Measurements from ENCODE around the gene PLIN3.
"Not testable (repeated sequence)": the region's sequence is repeated elsewhere in the genome, so short reads cannot be mapped to it uniquely, and the experiment has no call there.

The PLIN3 gene

DNA sequence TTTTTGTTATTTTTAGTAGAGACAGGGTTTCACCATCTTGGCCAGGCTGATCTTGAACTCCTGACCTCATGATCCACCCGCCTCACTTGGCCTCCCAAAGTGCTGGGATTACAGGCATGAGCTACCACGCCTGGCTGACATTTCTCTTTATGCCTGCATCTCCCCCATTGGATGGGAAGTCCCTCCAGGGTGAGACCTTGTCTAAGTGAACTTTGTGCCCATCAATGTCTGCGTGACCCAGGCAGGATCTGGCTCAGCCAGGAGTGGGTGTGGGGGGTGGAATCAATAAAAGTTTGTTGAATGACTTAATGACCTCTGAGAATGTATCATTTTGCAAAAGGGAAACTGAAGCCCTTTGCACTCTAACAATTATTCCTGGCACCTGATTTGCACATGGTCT lies 37.0 kb upstream of the PLIN3 start:
- H3K27ac Mint-ChIP-seq = no peak overlapping the region
- H3K9me3 Mint-ChIP-seq = no peaks in the 10 kb centered on the region
- no peak overlapping the region for H3K4me3 Mint-ChIP-seq
- H3K27me3 Mint-ChIP-seq = no peaks in the 10 kb centered on the region
- peaks cover 11% of the 10 kb centered on the region for H3K4me1 Mint-ChIP-seq (ENCODE audit: low read depth)
- H3K36me3 Mint-ChIP-seq (ENCODE audit: low read depth) = no peaks in the 10 kb centered on the region

DNA sequence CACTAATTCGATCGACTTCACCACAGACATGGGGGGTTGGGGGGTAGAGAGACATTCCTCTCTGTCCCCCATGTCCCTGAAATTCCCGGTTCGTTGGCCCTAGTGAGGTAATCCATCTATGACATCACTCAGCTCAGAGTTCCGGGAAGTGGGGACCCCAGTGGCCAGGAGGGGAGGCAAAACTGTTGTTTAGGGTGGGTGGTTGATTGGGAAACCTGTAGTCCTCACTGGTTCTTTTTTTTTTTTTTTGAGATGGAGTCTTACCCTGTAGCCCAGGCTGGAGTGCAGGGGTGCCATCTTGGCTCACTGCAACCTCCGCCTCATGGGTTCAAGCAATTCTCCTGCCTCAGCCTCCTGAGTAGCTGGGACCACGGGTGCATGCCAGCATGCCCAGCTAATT lies 35.3 kb upstream of the PLIN3 start, which contains the start of gene ARRDC5:
Gene ARRDC5, minus strand, starts transcription at position 101 of the 400 bp plus-strand sequence. Its CDS starts 71 bp downstream, at position 30.
- no peaks in the 10 kb centered on the region for H3K27me3 Mint-ChIP-seq
- H3K4me1 Mint-ChIP-seq (ENCODE audit: low read depth) = peaks cover under 1% of the 10 kb centered on the region
- no peaks in the 10 kb centered on the region for H3K36me3 Mint-ChIP-seq (ENCODE audit: low read depth)
- H3K9me3 Mint-ChIP-seq = no peaks in the 10 kb centered on the region
- H3K4me3 Mint-ChIP-seq = no peak within 1 kb of the TSS
- peak within 1 kb of the TSS; percentile 15 for H3K27ac Mint-ChIP-seq

GRCh38 chr19:4900879-4901278 lies 33.4 kb upstream of the PLIN3 start:
- not testable (repeated sequence) for H3K4me1 Mint-ChIP-seq (ENCODE audit: low read depth); H3K9me3 Mint-ChIP-seq; H3K36me3 Mint-ChIP-seq (ENCODE audit: low read depth); H3K4me3 Mint-ChIP-seq; H3K27me3 Mint-ChIP-seq; H3K27ac Mint-ChIP-seq

GRCh38 chr19:4897146-4897545 lies 29.7 kb upstream of the PLIN3 start:
- H3K9me3 Mint-ChIP-seq = no peaks in the 10 kb centered on the region
- H3K4me3 Mint-ChIP-seq = no peak overlapping the region
- no peaks in the 10 kb centered on the region for H3K36me3 Mint-ChIP-seq (ENCODE audit: low read depth)
- H3K27me3 Mint-ChIP-seq = no peaks in the 10 kb centered on the region
- peaks cover 8% of the 10 kb centered on the region for H3K4me1 Mint-ChIP-seq (ENCODE audit: low read depth)
- no peak overlapping the region for H3K27ac Mint-ChIP-seq

- Mint-ChIP-seq H3K27me3 (no peaks in the 10 kb centered on the region), H3K27ac (peak overlapping the region; percentile 49), H3K4me1 (ENCODE audit: low read depth) (peaks cover 8% of the 10 kb centered on the region), H3K36me3 (ENCODE audit: low read depth) (no peaks in the 10 kb centered on the region), H3K4me3 (no peak overlapping the region), H3K9me3 (no peaks in the 10 kb centered on the region)
Measured at GRCh38 chr19:4896372-4896771, 28.9 kb upstream of the PLIN3 start.

- H3K4me1 Mint-ChIP-seq (ENCODE audit: low read depth); H3K36me3 Mint-ChIP-seq (ENCODE audit: low read depth); H3K27ac Mint-ChIP-seq; H3K27me3 Mint-ChIP-seq; H3K4me3 Mint-ChIP-seq; H3K9me3 Mint-ChIP-seq: not testable (repeated sequence)
Measured at GRCh38 chr19:4892962-4893361, 25.5 kb upstream of the PLIN3 start.

- H3K27me3 Mint-ChIP-seq = no peaks in the 10 kb centered on the region
- no peaks in the 10 kb centered on the region for H3K36me3 Mint-ChIP-seq (ENCODE audit: low read depth)
- no peaks in the 10 kb centered on the region for H3K9me3 Mint-ChIP-seq
- no peak overlapping the region for H3K27ac Mint-ChIP-seq
- H3K4me3 Mint-ChIP-seq = no peak overlapping the region
- peaks cover 4% of the 10 kb centered on the region for H3K4me1 Mint-ChIP-seq (ENCODE audit: low read depth)
Measured at GRCh38 chr19:4891066-4891465, 23.6 kb upstream of the PLIN3 start.

- Mint-ChIP-seq H3K27me3 (no peaks in the 10 kb centered on the region), H3K36me3 (ENCODE audit: low read depth) (no peaks in the 10 kb centered on the region), H3K4me1 (ENCODE audit: low read depth) (no peaks in the 10 kb centered on the region), H3K4me3 (no peak overlapping the region), H3K9me3 (no peaks in the 10 kb centered on the region), H3K27ac (no peak overlapping the region)
Measured at GRCh38 chr19:4889034-4889815, 21.8 kb upstream of the PLIN3 start.

DNA sequence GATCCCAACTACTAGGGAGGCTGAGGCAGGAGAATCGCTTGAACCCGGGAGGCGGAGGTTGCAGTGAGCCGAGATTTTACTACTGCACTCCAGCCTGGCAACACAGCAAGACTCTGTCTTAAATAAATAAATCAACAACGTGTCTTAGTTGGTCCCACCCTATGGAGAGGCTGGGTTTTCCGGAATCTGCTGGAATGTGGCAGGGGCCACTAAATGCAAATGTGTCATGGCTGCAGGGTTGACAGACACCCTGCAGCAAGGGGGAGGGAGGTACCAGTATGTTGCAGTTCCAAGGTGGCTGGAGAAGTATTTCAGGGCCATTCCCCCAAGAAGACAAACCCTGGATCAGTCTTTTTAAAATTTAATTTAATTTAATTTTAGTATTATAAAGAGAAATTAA lies 20.3 kb upstream of the PLIN3 start:
- H3K27me3 Mint-ChIP-seq; H3K36me3 Mint-ChIP-seq (ENCODE audit: low read depth); H3K9me3 Mint-ChIP-seq; H3K4me3 Mint-ChIP-seq; H3K27ac Mint-ChIP-seq; H3K4me1 Mint-ChIP-seq (ENCODE audit: low read depth): not testable (repeated sequence)

- not testable (repeated sequence) for H3K4me3 Mint-ChIP-seq; H3K27me3 Mint-ChIP-seq; H3K36me3 Mint-ChIP-seq (ENCODE audit: low read depth); H3K27ac Mint-ChIP-seq; H3K4me1 Mint-ChIP-seq (ENCODE audit: low read depth); H3K9me3 Mint-ChIP-seq
Measured at GRCh38 chr19:4884993-4885392, 17.5 kb upstream of the PLIN3 start.

GRCh38 chr19:4882874-4883273 lies 15.4 kb upstream of the PLIN3 start:
- not testable (repeated sequence) for H3K4me3 Mint-ChIP-seq; H3K9me3 Mint-ChIP-seq; H3K27me3 Mint-ChIP-seq; H3K36me3 Mint-ChIP-seq (ENCODE audit: low read depth); H3K27ac Mint-ChIP-seq
- peaks cover 12% of the 10 kb centered on the region for H3K4me1 Mint-ChIP-seq (ENCODE audit: low read depth)

DNA sequence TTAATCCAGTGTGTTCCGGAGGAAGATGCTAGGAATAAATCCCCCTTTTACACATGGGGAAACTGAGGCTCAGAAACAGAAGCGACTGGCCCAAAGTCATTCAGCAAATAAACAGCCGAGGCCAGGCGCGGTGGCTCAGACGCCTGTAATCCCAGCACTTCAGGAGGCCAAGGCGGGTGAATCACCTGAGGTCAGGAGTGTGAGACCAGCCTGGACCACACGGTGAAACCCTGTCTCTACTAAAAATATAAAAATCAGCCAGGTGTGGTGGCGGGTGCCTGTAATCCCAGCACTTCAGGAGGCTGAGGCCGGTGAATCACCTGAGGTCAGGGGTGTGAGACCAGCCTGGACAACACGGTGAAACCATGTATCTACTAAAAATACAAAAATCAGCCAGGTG lies 11.6 kb upstream of the PLIN3 start:
- Mint-ChIP-seq H3K27me3 (no peaks in the 10 kb centered on the region), H3K4me3 (no peak overlapping the region), H3K9me3 (no peaks in the 10 kb centered on the region), H3K27ac (peak overlapping the region; percentile 31), H3K4me1 (ENCODE audit: low read depth) (peaks cover 12% of the 10 kb centered on the region), H3K36me3 (ENCODE audit: low read depth) (no peaks in the 10 kb centered on the region)

GRCh38 chr19:4878491-4878968 lies 11.1 kb upstream of the PLIN3 start:
- peak overlapping the region; percentile 31 for H3K27ac Mint-ChIP-seq
- H3K4me1 Mint-ChIP-seq (ENCODE audit: low read depth) = peaks cover 12% of the 10 kb centered on the region
- no peaks in the 10 kb centered on the region for H3K36me3 Mint-ChIP-seq (ENCODE audit: low read depth)
- H3K27me3 Mint-ChIP-seq = no peaks in the 10 kb centered on the region
- no peaks in the 10 kb centered on the region for H3K9me3 Mint-ChIP-seq
- H3K4me3 Mint-ChIP-seq = peak overlapping the region; percentile 17

DNA sequence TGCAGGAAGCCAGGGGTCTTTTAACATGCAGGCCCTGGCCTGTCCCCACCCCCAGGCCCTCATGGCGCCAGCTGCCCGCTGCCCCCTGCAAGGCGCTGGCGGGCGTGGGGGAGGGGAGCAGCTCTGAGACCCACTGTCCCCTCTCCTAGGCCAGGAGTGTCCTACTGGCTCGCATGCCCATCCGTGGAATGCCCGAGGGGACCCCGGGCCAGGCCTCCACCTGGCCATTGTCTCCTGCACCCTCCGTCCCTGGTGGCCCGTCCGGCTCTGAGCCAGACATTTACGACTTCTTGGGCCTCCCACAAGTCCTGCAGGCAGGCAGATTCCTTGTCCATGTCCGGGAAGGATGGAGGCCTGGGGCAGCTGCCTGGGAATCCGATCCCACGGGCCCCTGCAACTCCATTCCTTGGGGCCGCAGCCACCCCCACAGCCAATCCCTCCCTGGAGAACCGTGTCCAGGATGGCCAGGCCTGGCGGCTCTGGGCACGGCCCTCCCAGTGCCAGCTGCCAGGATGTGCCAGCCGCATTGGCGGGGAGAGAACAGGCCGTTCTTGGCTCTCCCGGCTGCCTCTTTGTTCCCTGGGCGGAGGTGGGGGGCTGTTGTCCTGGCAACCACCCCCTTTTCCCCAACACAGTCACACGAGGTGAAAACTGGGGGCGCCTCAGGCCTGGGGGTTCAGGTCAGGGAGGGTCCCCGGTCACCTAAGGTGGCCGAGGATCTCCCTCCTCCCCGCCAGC lies 10.5 kb upstream of the PLIN3 start:
- Mint-ChIP-seq H3K4me3 (no peak overlapping the region), H3K27ac (no peak overlapping the region), H3K9me3 (no peaks in the 10 kb centered on the region), H3K4me1 (ENCODE audit: low read depth) (peaks cover 12% of the 10 kb centered on the region), H3K36me3 (ENCODE audit: low read depth) (no peaks in the 10 kb centered on the region), H3K27me3 (no peaks in the 10 kb centered on the region)

- Mint-ChIP-seq H3K4me3 (no peak overlapping the region), H3K36me3 (ENCODE audit: low read depth) (no peaks in the 10 kb centered on the region), H3K27me3 (no peaks in the 10 kb centered on the region), H3K27ac (no peak overlapping the region), H3K9me3 (no peaks in the 10 kb centered on the region), H3K4me1 (ENCODE audit: low read depth) (peaks cover 18% of the 10 kb centered on the region)
Measured at GRCh38 chr19:4873930-4874329, 6.5 kb upstream of the PLIN3 start.
